ENCODE measurements around the gene HOXD8. TPM values are rescaled to one million over a fixed set of nuclear protein-coding genes. Genes with fewer than 3 reads are reported as not detected.

HOXD8 gene
- total RNA-seq, 1 experiment from 2014 or later = 19.7 TPM

DNA sequence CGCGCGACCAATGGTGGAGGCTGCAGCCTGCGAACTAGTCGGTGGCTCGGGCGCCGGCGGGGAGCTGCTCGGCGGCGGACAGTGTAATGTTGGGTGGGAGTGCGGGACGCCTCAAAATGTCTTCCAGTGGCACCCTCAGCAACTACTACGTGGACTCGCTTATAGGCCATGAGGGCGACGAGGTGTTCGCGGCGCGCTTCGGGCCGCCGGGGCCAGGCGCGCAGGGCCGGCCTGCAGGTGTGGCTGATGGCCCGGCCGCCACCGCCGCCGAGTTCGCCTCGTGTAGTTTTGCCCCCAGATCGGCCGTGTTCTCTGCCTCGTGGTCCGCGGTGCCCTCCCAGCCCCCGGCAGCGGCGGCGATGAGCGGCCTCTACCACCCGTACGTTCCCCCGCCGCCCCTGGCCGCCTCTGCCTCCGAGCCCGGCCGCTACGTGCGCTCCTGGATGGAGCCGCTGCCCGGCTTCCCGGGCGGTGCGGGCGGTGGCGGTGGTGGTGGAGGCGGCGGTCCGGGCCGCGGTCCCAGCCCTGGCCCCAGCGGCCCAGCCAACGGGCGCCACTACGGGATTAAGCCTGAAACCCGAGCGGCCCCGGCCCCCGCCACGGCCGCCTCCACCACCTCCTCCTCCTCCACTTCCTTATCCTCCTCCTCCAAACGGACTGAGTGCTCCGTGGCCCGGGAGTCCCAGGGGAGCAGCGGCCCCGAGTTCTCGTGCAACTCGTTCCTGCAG is 6.7 kb upstream of the HOXD8 start, which contains the start of gene HOXD9:
HOXD9 (plus strand) TSS at position 37 of the 728 bp plus-strand sequence; CDS start at position 87, 50 bp downstream.
- no peak for DNase-seq (ENCODE audit: low read depth, low spot score)
- in situ Hi-C loops (cut with HindIII; ENCODE audit: low pct_unique_long_range_greater_than_20kb, low sequenced_read_pairs) = no loop called here

DNA sequence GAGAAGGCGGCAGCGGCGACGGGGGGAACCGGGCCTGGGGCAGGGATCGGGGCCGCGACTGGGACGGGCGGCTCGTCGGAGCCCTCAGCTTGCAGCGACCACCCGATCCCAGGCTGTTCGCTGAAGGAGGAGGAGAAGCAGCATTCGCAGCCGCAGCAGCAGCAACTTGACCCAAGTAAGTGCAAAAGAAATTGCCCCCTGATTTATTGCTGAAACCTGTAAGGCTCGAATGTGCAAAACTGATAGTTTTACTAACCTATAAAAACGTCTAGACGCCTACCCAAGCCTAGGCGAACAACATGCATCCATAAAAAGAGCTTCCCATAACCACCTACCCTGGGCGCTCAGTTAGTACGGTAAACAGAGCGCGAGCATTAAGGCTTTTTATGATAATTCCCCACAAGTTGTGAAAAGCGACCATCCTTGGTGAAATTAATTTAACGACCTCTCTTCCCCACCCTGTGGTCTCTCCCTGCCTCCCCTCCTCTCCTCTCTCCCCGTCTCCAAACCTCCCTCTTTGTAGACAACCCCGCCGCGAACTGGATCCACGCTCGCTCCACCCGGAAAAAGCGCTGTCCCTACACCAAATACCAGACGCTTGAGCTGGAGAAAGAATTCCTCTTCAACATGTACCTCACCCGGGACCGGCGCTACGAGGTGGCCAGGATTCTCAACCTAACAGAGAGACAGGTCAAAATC is 5.9 kb upstream of the HOXD8 start:
- in situ Hi-C loops (cut with HindIII; ENCODE audit: low pct_unique_long_range_greater_than_20kb, low sequenced_read_pairs) = no loop called here
- DNase-seq (ENCODE audit: low read depth, low spot score) = no peak

GRCh38 chr2:176124110-176124946 is 5.2 kb upstream of the HOXD8 start:
- in situ Hi-C loops (cut with HindIII; ENCODE audit: low pct_unique_long_range_greater_than_20kb, low sequenced_read_pairs) = no loop called here

GRCh38 chr2:176124947-176125771 is 4.3 kb upstream of the HOXD8 start:
- in situ Hi-C loops (cut with HindIII; ENCODE audit: low pct_unique_long_range_greater_than_20kb, low sequenced_read_pairs) = no loop called here
- DNase-seq (ENCODE audit: low read depth, low spot score) = no peak

More at GRCh38 chr2:176124110-176124946, 5.2 kb upstream of the HOXD8 start:
- DNase-seq (ENCODE audit: low read depth, low spot score) = no peak

GRCh38 chr2:176125772-176126054 is 3.8 kb upstream of the HOXD8 start:
- in situ Hi-C loops (cut with HindIII; ENCODE audit: low pct_unique_long_range_greater_than_20kb, low sequenced_read_pairs) = no loop called here
- no peak for DNase-seq (ENCODE audit: low read depth, low spot score)

DNA sequence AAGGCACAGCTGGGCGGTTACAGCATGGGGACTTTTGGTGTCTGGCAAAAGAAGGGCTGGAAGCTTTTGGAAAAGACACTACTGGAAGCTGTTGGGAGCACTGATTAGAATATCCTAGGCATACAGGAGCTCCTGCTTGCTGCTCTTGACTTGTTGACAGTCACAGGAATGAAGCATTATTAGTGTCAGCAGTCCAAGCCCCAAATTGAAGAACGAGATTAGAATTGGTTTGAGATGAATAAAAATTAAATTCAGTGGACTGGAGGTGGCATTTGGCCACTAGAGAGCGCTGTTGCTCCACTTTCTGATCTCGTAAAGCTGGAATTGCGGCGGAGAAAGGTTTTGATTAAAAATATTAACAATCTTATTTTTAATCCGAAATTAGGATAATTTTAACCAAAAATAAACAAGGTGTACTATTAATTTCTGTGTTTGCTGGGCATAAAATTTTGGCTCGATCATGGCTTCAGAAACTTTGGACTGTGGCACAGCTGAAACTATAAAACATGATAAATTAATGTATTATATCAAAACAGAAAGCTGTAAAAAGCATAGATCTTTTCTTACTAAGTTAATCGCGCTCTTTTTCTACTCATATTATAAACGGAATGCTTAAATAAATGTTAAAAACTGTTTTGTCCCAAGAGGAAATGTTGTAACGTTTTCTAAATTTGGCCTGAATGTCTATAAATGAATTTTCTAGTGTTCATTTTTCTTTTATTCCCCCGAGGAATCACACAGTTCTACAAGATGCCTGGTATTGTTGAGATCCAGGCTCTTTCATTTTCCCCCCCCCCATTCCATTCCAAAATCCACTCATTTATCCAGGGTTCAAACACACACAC is 2.4 kb upstream of the HOXD8 start:
- peak; percentile 62 for DNase-seq (ENCODE audit: low read depth, low spot score)
- in situ Hi-C loops (cut with HindIII; ENCODE audit: low pct_unique_long_range_greater_than_20kb, low sequenced_read_pairs) = no loop called here

GRCh38 chr2:176127774-176128072 is 1.8 kb upstream of the HOXD8 start:
- DNase-seq (ENCODE audit: low read depth, low spot score) = no peak
- in situ Hi-C loops (cut with HindIII; ENCODE audit: low pct_unique_long_range_greater_than_20kb, low sequenced_read_pairs) = no loop called here

DNA sequence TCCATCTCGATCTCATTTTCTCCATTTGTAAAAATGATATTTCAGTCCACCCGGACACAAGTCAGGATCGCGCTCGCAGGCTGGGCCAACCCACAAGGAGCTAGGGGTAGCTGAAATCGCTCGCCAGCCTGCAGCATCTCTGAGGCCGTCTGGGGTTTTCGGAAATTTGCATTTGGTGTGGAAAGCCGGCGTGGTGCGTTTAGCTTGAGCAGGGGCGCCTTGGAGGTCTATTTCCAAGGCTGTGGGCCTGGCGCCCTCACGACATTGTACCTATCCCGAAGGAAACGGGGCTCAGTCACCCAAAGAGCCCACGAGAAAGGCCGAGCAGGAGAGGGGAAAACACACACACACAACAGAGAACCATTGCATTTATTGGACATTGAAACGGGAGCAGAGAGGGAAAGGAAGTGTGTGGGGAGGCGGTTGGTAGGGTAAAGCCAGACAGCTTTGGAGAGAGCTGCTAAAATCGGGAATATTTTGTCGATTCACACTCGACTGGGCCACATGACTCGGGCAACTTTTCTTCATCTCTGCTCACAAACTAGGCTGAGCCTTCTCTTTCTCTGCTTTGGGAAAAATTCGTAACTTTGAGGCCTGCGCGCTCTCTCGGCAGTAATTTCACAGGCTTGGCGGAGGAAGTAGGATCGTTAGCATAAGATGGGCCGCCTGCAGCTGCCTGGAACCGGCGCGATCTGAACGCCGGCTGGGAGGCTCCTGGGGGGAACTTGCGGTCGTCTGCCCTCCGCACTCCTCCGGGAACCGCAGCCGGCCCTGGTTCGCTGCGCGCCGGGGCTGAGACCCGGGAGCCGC is 1.1 kb upstream of the HOXD8 start:
- no peak for DNase-seq (ENCODE audit: low read depth, low spot score)
- in situ Hi-C loops (cut with HindIII; ENCODE audit: low pct_unique_long_range_greater_than_20kb, low sequenced_read_pairs) = no loop called here

- in situ Hi-C loops (cut with HindIII; ENCODE audit: low pct_unique_long_range_greater_than_20kb, low sequenced_read_pairs) = no loop called here
- no peak for DNase-seq (ENCODE audit: low read depth, low spot score)
Measured at GRCh38 chr2:176129813-176130146, 275 bp downstream of the HOXD8 start.

- in situ Hi-C loops (cut with HindIII; ENCODE audit: low pct_unique_long_range_greater_than_20kb, low sequenced_read_pairs) = no loop called here
- DNase-seq (ENCODE audit: low read depth, low spot score) = peak; percentile 61
Measured at GRCh38 chr2:176130147-176130956, 847 bp downstream of the HOXD8 start.

DNA sequence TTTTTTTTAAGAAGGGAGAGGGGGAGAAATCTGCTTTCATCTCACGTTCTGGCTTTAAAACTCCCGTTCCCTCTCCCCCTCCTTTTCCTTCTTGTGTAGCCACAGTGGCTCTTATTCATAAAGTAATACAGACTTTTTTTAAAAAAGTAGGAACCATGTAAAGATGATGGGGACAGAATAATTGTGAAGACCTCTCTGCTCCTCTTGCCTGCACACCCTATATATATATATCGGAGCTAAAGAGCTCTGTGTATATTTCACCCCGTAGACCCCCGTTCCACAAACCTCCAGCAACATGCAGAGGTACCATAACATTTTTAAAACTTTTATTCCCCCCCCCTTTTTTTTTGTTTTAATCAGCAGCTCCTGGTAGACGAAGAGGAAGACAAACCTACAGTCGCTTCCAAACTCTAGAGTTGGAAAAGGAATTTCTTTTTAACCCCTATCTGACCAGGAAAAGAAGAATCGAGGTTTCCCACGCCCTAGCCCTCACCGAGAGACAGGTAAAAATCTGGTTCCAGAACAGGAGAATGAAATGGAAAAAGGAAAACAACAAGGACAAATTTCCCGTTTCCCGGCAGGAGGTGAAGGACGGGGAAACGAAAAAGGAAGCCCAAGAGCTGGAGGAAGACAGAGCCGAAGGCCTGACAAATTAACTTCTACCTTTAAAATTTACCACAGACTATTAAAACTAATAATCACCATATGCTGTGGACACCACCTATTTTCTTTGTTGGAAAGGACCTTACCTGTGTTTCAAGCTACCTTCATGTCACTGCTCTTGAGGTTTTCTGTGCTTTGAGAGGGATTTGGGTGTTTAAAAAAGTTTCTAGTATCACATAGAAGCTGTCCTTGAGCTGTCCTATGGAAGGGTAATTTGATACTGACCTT is 1.7 kb downstream of the HOXD8 start:
- no peak for DNase-seq (ENCODE audit: low read depth, low spot score)
- in situ Hi-C loops (cut with HindIII; ENCODE audit: low pct_unique_long_range_greater_than_20kb, low sequenced_read_pairs) = no loop called here

DNA sequence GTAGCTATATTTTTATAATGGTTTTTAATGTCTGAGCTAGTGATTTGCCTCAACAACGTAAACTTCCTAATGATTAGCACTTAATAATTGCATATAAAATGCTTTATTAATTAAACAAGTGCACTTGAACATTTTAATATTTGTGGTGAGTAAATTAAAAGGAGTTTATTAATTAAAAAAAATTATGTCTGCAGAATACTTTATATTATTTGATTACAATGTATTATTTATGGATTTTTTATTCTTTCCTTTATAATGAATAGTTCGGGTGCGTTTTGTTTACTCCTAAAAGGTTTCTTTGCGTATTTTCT is 2.3 kb downstream of the HOXD8 start:
- no peak for DNase-seq (ENCODE audit: low read depth, low spot score)
- in situ Hi-C loops (cut with HindIII; ENCODE audit: low pct_unique_long_range_greater_than_20kb, low sequenced_read_pairs) = no loop called here

DNA sequence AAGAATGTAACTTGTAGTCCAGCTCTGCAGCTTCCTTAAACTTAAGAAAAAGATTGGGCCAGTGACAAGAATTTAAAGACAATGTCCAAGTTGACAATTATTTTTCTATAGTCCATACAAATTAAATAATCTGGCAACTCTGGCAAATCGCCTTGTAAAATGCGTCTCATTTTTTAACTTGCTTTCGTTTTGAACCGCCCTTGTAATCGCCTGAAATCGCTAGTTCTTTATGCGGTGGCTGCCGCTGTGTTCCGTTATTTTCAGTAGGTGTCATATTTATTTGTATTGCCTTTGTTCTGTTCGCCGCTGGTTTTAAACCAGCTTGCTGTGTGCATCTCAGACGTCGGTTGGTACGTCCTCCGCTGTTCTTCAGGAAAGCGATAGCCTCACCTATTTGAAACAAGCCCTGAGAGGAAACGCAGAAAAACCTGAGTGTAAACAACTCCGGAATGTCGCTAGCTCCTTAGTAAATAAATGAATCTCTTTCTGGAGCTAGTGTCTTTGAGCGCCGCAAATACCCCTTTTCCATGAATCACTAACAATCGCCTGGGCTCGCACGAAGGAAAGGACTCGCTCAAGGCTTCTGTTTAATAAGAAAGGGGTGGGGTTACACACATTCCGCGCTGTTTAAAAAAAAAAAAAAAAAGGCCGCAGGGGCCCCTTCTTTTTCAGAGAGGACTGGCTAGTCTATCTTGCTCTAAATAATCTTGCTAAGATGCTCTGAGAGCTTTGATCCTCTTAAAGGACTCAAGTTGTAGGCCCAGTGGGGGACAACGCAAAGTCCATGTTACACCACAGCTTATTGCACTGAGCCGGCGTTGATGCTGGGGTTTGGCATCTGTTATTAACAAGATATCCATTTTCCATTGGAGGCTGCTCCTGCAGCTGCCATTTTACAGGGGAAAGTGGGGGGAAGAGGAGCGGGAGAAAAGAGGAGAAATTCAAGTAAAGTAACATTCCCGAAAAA is 3.0 kb downstream of the HOXD8 start:
- in situ Hi-C loops (cut with HindIII; ENCODE audit: low pct_unique_long_range_greater_than_20kb, low sequenced_read_pairs) = no loop called here
- DNase-seq (ENCODE audit: low read depth, low spot score) = no peak

DNA sequence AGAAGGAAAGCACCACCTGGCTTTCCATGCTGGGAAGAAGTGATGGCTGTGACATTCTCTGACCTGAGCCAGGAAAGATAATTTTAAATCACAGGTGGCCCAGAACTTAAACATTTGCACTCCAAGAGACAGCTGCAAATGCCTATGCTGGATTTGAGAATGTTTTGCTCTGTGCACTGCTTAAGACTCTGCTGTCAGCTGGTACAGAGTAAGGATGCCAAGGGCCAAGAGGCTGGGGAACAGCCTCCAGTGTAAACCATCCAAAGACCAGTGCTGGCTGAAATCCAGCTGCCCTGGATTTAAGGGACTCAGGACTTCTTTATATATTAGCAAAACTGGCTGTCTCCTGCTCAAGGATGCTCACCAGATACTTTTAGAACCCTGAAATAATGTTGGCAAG is 3.9 kb downstream of the HOXD8 start:
- in situ Hi-C loops (cut with HindIII; ENCODE audit: low pct_unique_long_range_greater_than_20kb, low sequenced_read_pairs) = no loop called here

More for the DNA sequence above, 3.9 kb downstream of the HOXD8 start:
- DNase-seq (ENCODE audit: low read depth, low spot score) = no peak

Measured in SK-MEL-5 (cell line).